GM12892 (cell line): Measurements from ENCODE around the gene HRH1.
"Not testable (repeated sequence)": the region's sequence is repeated elsewhere in the genome, so short reads cannot be mapped to it uniquely, and the experiment has no call there.

Experiments
- DNase-seq: peaks from one replicate; pipeline ENCODE4 v3.0.0; 2011; ENCODE audit not compliant: insufficient read length
- FAIRE-seq: peaks from 2 replicates; lab custom pipeline; 2011; peaks lifted over from hg19 to GRCh38; lab: Jason Lieb, UNC
- POLR2A ChIP-seq: IDR thresholded peaks from 2 replicates; pipeline ENCODE4 v1.6.1; 2011; ENCODE audit warnings: low read depth, low read length, control low read depth
- POLR2AphosphoS5 ChIP-seq: IDR thresholded peaks from 2 replicates; pipeline ENCODE4 v1.6.1; 2011; ENCODE audit warnings: low read depth, low read length, control low read depth
- TAF1 ChIP-seq: IDR thresholded peaks from 2 replicates; pipeline ENCODE4 v1.6.1; 2011; ENCODE audit warnings: low read depth, mild to moderate bottlenecking, control low read depth, low read length, borderline replicate concordance

Gene HRH1

DNA sequence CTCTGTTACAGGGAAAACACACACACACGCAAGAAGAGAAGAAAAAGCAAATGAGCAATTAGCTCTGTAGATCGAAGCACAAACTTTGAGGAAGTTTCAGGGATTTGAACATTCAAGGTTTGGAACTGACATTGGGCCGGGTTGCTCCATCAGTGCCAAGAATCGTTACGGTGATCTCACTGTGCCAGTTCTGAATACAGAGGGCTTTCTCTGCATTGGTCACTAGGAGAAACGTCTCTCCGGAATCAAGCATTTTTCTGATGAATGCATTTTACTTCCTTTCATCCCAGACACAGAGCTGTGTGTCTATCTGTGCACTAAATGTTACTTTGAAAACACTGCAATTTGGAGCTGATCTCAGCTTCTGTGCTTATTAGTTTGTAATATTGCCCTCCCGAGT, 11.2 kb downstream of the HRH1 start:
- FAIRE-seq (no peak), DNase-seq (no peak)
- TF ChIP-seq POLR2A (no peak), TAF1 (no peak), POLR2AphosphoS5 (no peak)

DNA sequence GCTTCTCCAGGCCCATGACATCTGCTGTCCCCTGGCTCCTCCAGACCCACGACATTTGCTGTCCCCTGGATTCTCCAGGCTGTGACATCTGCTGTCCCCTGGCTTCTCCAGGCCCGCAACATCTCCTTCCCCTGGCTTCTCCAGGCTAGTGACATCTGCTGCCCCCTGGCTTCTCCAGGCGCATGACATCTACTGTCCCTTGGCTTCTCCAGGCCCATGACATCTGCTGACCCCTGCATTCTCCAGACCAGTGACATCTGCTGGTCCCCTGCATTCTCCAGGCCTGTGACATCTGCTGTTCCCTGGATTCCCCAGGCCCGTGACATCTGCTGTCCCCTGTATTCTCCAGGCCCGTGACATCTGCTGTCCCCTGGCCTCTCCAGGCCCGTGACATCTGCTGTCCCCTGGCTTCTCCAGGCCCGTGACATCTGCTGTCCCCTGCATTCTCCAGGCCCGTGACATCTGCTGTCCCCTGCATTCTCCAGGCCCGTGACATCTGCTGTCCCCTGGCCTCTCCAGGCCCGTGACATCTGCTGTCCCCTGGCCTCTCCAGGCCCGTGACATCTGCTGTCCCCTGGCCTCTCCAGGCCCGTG, 12.6 kb downstream of the HRH1 start:
- not testable (repeated sequence) for FAIRE-seq, DNase-seq

DNA sequence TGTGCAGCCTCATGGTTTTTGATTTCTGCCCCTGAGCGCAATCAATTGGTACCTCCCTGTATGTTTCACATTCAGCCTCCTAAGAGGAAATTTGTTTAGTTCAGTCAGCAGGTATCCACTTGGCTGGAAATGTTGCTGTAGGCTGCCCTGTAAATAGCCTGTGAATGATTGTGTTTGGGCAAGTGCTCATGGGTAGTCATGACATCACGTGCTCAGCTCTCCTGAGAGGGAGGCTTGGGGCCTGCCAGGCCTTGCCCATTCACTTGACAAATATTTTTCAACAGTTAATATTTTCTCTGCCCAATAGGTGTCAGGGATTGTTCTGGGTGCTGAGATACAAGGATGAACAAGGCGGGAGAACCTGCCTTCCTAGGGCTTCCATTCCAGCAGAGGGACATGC, 13.3 kb downstream of the HRH1 start:
- no peak for FAIRE-seq
- TF ChIP-seq TAF1 (no peak), POLR2A (no peak), POLR2AphosphoS5 (no peak)
- DNase-seq, result no peak

DNA sequence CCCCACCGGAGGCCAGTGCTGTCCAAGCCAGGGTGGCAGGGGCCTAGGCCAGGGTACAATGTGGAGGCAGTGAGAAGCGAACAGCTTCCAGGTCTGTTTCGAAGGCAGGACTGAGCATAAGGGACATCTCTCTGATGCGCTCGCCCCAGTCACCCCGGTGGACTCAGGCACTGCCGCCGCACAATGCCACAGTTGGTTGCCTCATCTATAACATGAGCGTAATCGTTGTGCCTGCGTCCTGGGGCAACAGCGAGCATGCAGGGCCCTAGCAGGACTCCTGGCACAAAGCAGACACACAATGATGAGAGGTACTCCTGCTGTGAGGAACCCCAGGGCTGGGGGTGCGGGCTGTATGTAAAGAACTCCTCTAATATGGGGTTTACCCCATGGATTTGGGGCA, 14.1 kb downstream of the HRH1 start:
- TF ChIP-seq POLR2AphosphoS5, result no peak
- TF ChIP-seq POLR2A, result no peak
- no peak for TF ChIP-seq TAF1
- FAIRE-seq (no peak), DNase-seq (no peak)

DNA sequence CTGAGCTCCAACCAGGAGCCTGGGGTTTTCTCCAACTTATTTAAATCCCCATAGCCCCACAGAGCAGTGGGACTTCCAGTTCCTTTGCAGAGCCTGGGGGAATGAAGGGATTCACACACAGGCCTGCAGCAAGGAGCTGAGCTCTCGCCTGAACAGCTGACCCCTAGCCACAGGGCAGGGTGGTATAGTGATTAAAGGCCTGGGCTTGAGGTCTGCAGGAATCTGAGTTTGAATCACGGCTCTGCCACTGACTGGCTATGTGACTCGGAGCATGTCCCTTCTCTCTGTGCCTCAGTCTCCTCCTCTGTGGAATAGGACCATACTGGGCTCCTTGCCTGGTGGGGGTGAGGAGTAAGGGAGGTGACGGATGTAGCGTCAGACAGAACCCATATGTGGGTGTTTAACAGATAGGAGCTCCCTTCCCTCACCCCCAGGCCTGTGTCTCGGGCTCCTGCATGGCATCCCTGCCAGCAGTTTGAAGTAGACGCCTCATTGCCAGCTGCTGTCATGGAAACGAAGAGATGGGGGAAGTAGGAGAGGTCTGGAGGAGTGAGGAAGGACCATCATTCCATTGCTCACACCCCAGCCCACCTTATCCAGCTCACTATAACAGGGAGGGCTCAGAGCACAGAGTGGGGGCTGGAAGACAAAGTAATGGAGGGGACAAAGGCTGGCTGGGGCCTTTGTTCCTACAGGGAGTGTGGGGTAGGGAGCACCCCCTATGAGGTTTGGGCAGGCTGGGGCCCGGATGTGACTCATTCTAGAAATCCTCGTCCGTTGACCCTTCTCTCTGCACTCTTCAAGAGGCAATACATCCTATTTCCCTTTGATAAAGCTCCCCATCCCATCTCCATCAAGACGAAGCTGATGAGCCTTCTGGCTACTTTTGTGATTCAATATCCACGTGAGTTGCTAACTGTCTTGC, 14.8 kb downstream of the HRH1 start:
- no peak for TF ChIP-seq POLR2A
- TF ChIP-seq POLR2AphosphoS5, result no peak
- no peak for TF ChIP-seq TAF1
- DNase-seq (no peak), FAIRE-seq (no peak)

DNA sequence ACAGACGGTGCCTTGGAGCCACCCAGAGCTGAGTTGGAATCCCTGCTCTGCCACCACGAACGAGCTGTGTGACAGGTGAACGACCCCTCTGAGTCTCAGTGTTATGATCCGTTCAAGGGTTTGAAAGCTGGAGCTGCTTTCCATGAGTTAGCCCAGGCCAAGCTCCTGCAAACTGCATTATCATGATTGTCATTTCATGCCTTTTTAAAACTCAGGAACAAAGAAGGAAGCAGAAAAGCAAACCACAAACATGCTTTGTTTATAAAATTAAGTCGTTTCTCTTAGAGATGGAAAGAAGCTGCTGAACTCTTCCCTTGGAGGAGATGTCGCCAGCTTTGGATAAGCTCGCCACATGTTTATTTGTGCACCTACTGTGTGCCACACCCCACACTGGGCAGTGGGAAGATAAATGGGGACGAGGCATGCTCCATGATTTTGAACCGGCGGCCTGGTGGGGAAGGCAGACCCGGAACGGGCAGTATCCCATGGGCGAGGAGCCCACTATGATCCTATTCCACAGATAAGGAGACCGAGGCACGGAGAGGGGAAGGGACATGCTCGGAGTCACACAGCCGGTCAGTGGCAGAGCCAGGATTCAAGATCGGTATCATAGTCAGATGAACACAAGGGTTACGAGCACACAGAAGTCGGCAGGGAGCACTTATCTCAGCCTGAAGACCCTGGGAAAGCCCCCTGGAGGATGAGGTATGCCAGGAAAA, 15.9 kb downstream of the HRH1 start:
- no peak for DNase-seq

DNA sequence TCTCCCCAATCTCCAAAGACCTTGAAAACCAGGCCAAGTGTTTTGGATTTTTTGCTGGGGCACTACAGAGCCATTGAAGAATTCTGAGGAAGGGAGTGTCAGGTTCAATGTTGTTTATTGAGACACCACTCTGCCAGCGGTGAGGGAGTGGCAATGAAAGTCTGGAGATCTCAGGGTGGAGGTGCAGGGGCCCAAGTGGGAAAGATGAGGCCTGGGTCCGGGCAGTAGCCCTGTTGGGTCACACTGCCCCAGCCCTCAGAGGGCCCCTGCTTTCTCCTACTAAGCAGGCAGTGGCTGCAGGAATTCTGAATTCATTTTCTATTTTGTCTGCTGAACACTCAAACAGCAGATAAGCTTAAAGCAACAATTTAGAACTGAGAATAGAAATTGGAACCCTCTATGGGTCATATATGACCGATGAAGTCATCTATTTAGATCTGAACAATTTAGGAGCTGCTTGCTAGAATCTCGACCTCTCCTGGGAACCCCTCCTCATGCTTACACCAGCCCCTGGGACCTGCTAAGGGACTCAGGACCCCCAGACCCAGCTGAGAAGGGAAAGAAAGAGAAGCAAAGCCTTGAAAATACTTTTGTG, 17.9 kb downstream of the HRH1 start:
- TF ChIP-seq POLR2AphosphoS5 (no peak), POLR2A (no peak), TAF1 (no peak)

More for the DNA sequence above, 15.9 kb downstream of the HRH1 start:
- FAIRE-seq, result no peak
- no peak for TF ChIP-seq POLR2A

DNA sequence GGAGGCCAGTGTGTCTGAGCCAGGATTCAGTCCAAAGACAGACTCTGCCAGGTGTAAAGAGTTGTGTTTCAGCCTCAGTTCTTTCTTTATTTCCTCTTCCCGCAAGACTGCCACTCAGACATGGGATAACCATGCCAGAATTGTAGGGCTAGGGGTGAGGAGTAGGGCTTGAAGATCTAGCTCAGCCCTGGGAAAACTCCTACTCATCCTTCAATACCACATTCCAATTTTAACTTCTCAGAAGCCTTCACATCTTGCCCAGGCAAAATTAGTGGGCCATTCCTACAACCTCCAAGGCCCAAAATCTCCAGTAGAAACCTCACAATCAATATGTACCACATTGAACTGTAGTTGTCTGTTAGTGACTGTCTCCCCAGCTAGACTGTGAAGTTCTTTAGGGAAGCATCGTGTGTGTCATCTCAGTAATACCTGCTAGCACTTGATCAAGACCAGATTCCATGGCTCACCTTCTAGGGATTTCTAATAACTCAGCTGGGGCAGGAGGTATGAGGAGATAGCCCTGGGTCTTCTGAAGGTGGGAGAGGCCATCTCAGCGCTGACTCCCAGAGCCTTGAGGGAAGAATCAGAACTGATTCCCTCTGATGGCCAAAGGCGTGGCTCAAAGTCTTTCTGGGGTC, 19.7 kb downstream of the HRH1 start:
- TF ChIP-seq POLR2A (no peak), TAF1 (no peak), POLR2AphosphoS5 (no peak)
- no peak for DNase-seq
- no peak for FAIRE-seq

More for the DNA sequence above, 17.9 kb downstream of the HRH1 start:
- FAIRE-seq (no peak), DNase-seq (no peak)

DNA sequence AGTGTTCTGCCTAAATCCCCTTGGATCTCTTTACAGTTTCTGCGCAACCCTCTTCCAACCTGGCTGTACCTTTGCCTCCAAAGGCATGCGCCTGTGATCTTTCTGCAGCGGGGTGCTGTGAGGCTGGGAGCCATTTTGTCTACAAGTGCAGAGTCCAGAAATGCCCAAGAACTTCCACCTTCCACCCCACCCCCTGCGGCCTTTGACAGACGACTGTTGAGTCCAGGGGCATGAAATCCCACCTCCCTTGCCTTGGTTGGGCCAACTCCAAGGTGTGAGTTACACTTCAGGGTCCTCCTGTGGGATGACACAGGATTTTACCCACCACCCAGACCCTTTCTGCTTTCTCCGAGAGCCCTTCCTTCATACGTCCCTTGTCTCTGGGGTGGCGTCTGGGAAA, 24.1 kb downstream of the HRH1 start:
- FAIRE-seq (no peak), DNase-seq (no peak)
- TF ChIP-seq POLR2AphosphoS5 (no peak), TAF1 (no peak), POLR2A (no peak)

DNA sequence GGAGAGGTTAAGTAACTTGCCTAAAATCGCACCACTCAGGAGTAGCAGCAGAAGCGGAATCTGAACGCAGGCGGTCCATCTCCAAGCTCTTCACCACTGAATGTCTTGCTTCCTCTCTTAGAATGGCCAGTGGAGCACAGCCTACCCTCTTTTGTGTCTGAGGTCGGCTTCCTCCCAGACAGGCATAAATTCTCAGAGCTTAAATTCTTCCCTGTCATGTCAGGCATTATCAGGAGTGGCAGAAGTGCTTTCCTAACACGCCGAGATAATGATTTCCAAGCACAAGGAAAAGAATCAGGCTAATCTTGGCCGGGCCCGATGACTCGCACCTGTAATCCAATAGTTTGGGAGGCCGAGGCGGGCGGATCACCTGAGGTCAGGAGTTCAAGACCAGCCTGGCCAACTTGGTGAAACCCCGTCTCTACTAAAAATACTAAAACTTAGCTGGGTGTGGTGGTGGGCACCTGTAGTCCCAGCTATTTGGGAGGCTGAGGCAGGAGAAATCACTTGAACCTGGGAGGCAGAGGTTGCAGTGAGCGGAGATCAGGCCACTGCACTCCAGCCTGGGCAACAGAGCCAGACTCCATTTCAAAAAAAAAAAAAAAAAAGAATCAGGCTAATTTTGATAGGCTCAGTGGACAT, 30.2 kb downstream of the HRH1 start:
- not testable (repeated sequence) for FAIRE-seq, DNase-seq

DNA sequence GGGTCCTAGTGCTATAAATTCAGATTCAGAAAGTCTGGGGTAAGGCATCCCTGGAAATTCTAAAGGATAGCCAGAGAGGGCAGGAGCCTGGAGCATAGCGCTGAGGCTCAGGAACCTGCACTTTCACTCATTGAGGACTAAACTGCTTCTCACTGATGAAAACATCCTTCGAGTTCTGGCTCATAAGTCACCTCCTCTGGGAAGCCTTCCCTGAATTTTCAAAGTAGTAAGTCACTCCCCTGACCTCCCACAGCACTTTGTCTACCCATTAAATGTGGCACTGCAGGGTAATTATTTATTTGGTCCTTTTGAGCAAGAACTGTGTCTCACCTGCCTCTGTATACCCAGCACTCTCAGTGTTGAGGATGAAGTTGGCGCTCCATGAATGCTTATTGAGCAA, 30.9 kb downstream of the HRH1 start:
- TF ChIP-seq POLR2A, result no peak
- TF ChIP-seq TAF1, result no peak
- no peak for TF ChIP-seq POLR2AphosphoS5
- DNase-seq (no peak), FAIRE-seq (no peak)
